CD4-positive, alpha-beta T cell treated with Interleukin-6 for 4 hours (primary cell): ENCODE data around the gene FXYD5.
"Not testable (repeated sequence)": the region's sequence is repeated elsewhere in the genome, so short reads cannot be mapped to it uniquely, and the experiment has no call there.

Experiments used
- DNase-seq: peaks from one replicate; pipeline ENCODE4 v3.0.0-alpha.2; 2020; ENCODE audit warnings: mixed read lengths

Gene FXYD5

DNA sequence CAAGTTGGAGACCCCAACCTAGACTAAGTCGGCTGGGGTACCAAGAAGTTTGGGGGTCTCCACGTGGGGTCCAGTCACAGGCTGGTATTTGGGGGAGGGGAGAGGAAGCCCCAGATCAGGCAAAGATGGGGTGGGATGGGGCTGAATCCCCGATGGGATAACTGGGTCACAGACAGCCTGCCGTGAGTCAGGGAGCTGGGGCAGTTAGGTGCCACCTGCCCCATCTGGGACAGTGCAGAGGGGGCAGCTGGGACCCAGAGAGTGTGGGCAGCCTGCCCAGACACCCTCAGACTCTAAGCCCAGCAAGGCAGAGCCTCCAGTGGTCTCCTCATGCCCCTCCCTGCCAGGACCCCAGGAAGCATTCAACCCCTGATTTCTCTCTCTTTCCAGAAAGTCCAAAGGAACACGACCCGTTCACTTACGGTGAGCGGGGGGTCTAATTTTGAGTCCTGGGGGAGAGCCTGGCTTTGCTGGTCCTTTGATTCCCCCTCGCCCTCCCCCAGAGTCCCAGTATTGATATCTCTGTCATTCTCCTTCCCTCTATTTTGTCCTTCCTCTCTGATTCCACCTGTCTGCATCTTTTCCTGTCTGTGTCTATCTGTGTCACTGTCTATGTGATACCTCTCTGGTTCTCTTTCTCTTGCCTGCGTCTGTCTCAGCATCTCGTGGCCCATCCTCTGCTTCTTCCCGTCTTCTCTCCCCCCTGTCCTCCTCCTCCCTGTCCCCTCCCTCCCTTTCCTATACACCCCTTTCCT is 14.2 kb upstream of the FXYD5 start:
- DNase-seq: no peak

DNA sequence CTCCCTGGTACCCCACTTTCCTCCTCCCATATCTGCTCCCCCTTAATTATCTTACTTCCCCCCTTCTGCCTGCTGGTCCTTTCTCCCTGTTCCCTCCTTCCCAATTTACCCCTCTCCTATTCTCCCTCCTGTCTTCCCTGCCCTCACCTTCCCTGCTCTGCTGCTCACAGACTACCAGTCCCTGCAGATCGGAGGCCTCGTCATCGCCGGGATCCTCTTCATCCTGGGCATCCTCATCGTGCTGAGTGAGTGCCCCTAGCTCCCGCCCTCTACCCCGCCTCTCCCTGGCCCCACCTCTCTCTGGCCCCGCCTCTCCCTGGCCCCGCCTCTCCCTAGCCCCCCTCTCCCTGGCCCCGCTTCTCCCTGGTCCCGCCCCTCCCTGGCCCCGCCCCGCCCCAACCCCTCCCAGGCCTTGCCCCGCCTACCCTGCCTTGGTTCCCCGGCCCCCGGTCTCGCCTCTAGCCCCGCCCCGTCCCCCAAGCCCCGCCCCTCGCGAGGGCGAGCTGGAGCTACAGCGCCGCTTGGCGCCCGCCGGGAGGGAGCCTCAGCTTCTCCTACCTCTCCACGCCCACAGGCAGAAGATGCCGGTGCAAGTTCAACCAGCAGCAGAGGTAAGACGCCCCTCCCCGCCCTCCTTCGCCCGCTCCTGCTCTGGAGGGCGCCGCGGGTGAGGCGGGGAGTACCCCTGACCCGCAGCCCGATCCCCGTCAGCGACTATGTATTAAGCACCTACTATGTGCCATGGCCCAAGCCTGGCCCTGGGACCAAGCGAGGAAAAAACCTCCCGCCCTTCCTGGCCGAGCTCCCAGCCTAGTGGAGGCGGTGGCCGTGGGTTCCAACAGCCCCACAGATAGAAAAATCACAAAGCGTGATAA is 13.3 kb upstream of the FXYD5 start:
- peak; percentile 98 for DNase-seq

DNA sequence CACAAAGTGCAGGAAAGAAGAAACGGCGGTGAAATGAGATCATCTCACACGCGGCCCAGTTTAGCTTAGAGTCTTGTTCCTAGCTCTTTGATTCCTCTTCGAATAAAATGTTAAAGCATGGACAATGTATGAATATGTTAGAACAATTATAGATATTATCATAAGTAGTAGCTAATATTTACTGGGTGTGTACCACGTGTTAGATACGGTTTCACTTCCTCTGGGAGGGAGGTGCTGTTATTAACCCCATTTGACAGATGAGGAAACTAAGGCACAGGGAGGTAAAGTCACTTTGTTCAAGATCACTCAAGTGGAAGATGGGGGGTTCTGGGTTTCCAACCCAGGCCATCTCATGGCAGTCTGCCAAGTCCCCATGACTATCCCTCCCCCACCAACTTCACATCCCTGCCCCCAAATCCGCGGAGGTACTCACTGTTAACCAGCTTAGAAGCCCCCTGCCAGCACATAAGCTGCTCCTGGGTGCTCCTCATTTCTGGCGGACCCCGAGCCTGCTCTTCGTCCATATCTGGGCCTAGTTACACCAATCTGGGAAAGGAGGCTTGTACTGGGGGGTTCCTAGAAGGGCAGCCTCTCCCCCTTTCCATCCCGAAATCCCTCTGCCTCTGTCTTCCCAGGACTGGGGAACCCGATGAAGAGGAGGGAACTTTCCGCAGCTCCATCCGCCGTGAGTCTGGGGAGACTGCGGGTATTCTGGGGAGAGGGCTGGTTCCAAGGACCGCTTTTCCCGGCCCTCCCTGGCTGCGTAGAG is 12.5 kb upstream of the FXYD5 start:
- peak; percentile 37 for DNase-seq

DNA sequence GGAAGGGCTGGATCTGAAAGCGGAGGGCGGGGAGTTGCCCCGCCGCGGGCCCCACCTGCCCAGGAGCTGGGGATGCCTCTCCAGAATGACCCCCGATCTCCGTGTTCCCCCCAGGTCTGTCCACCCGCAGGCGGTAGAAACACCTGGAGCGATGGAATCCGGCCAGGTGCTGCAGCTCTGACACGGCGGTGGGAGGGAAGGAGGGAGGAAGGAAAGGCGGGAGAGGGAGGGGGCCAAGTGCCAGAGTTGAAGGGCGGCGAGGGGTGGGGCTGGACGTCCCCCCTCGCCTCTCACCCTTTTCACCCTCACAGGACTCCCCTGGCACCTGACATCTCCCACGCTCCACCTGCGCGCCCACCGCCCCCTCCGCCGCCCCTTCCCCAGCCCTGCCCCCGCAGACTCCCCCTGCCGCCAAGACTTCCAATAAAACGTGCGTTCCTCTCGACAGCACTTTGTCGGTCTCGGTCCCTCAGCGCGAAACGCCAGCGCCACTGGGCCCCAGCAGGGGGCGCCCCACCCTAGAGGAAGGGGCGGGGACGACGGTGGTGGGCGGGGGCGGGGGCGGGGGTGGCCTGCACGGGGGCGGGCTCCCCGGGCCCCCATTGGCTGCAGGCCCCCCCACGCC is 11.8 kb upstream of the FXYD5 start:
- peak; percentile 78 for DNase-seq

GRCh38 chr19:35143231-35143715 is 11.3 kb upstream of the FXYD5 start, which contains the start of gene FXYD7:
FXYD7 (plus strand) TSS chr19:35143255; CDS start chr19:35143334, 79 bp downstream.
- peak; percentile 15 for DNase-seq

- no peak for DNase-seq
These were observed 10.7 kb upstream of the FXYD5 start for GRCh38 chr19:35143818-35144217.

GRCh38 chr19:35144259-35144599 is 10.3 kb upstream of the FXYD5 start:
- DNase-seq: no peak

DNA sequence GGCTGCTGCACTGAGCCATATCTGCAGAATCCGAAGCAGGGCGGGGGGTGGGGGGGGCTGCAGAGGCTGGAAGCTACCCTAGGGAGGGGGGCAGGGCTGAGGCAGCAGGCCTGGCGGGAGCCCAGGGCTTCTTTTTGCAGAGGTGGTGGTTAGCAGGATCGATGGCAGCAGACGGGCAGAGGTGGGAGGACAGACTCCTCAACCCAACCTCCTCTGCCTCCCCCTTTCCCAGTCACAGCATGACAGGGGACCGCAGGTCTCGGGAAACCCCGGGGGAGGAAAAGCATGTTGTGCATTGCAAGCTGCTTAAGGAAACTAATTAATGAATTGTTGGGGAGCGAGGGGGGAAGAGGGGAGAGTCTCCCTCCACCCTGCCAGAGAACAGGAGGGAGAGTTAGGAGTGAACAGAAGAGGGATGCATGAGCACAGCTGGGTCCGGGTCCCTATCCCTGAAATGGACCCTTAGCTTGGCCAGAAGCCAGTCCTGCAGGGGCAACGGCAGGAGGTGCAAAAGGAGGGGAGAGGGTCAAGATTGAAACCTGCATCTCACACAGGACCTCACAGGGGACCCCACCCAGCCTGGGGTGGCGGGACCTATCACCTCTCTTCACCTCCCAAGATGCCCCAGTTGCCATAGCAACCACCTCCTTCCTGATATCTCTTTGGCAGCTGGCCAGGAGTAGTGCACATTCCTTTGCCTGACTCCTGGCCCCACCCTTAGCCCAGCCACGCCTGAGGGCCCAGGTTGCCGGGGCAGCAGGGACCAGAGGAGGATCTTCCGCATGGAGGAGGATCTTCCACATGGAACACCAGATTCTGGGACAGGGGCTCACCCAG is 9.7 kb upstream of the FXYD5 start:
- DNase-seq: peak; percentile 67

DNA sequence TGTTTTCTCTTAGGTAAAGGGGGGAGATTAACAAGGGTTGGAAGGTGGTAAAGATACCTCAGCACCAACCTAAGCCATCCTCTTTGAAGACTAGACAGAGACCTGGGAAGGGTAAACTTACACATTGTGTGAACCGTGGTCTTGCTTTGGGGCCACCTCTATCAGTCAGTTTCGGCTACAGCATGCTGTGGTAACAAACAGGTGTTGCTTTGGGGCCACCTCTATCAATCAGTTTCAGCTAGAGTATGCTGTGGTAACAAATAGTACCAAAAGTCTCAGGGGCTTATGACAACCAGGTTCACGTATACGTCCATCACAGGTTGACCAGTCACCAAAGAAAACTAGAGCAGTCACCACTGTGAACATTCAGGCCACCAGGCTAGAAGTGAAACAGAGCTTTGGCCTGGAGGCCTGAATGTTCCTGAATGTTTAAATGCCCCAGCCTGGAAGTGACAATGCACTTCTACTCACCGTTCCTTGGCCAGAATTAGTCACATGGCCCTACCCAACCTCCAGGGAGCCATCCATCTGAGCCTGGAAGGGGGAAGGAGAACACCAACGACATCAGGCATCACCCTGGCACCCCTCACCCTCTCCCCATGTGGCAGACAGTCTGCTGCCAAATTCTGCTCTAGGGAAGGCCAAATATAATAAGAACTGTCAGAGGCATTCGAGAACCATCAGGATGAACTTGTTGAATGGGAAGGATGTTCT is 7.6 kb upstream of the FXYD5 start:
- no peak for DNase-seq

- no peak for DNase-seq
These were observed 5.1 kb upstream of the FXYD5 start for GRCh38 chr19:35149463-35149862.

GRCh38 chr19:35150445-35150844 is 4.1 kb upstream of the FXYD5 start:
- no peak for DNase-seq

GRCh38 chr19:35151273-35152065 is 3.1 kb upstream of the FXYD5 start:
- DNase-seq: no peak

DNA sequence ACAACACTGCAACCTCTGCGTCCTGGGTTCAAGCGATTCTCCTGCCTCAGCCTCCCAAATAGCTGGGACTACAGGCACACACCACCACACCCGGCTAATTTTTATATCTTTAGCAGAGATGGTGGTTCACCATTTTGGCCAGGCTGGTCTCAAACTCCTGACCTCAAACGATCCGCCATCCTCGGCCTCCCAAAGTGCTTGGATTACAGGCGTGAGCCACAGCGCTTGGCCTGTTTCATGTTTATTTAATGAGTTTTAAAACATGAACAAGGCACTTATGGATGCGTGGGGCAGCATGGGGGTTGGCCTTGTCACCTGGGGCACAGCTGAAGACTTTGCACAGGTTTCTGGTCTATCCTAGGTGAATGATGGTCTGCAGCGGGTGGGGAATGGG is 1.4 kb upstream of the FXYD5 start:
- DNase-seq: not testable (repeated sequence)

GRCh38 chr19:35153701-35154524 is 622 bp upstream of the FXYD5 start:
- DNase-seq: peak; percentile 83

GRCh38 chr19:35155441-35155840 is 906 bp downstream of the FXYD5 start:
- peak; percentile 41 for DNase-seq

- no peak for DNase-seq
These were observed 1.6 kb downstream of the FXYD5 start for GRCh38 chr19:35155981-35156672.

- no peak for DNase-seq
These were observed 2.1 kb downstream of the FXYD5 start for GRCh38 chr19:35156673-35157014.

DNA sequence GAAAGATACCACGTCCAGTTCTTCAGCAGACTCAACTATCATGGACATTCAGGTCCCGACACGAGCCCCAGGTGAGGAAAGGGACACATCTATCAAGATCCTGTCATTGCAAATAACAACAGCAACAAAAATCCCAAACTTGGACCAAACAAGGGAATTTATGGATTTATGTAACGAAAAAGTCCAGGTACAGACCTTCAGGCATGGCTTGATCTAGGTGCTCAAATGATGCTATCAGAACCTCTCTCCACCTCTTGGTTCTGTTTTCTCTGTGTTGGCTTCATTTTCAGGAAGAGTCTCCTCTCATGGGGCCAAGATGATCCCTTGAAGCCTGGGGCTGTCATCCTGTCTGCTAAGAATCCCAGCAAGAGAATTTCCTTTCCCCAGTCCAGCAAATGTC is 2.9 kb downstream of the FXYD5 start:
- DNase-seq: no peak

- no peak for DNase-seq
These were observed 5.1 kb downstream of the FXYD5 start for GRCh38 chr19:35159606-35160005.
